ENCODE data around the gene HEMK1.

DNA sequence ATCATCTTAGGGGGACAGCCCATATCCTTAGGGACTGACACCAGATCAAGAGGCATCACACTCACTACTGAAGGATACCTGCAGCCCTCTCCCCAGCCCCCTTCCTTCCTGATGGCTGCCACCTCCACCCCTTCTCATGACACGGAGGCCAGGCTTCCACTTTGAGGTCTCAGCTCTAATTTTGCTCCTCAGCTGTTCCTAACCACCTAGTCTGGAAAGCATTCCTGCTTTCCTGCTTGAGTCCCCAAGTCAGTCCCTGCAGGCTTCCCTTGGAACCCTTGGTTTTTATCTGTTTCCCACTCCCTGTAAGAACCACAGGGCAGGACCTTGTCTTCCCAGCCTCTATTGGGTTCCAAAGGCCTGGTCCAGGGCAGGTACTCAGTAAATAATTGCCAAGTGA lies 5.0 kb upstream of the HEMK1 start:
- TF ChIP-seq POLR2AphosphoS5 (IDR thresholded peaks at IDR 0.05), result no peak
- TF ChIP-seq, protein P1, sequence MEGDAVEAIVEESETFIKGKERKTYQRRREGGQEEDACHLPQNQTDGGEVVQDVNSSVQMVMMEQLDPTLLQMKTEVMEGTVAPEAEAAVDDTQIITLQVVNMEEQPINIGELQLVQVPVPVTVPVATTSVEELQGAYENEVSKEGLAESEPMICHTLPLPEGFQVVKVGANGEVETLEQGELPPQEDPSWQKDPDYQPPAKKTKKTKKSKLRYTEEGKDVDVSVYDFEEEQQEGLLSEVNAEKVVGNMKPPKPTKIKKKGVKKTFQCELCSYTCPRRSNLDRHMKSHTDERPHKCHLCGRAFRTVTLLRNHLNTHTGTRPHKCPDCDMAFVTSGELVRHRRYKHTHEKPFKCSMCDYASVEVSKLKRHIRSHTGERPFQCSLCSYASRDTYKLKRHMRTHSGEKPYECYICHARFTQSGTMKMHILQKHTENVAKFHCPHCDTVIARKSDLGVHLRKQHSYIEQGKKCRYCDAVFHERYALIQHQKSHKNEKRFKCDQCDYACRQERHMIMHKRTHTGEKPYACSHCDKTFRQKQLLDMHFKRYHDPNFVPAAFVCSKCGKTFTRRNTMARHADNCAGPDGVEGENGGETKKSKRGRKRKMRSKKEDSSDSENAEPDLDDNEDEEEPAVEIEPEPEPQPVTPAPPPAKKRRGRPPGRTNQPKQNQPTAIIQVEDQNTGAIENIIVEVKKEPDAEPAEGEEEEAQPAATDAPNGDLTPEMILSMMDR (IDR thresholded peaks at IDR 0.05), result no peak

Data from prostate gland (tissue), 2 donors.